Activated T-helper 1 cell treated with Interleukin-2 at 50 U/mL for 16 hours (primary cell): ENCODE measurements around the gene SOBP.
A peak's percentile ranks its signal among the peaks of the same experiment; 100 is the strongest.

Experiments used
- DNase-seq: peaks from one replicate; pipeline ENCODE4 v3.0.0-alpha.2; 2020; ENCODE audit warnings: low read depth

Gene SOBP

GRCh38 chr6:107692351-107692750, 202.4 kb downstream of the SOBP start:
- no peak for DNase-seq

- DNase-seq = no peak
Observed at GRCh38 chr6:107695061-107695720, 205.3 kb downstream of the SOBP start.

GRCh38 chr6:107697682-107698081, 207.8 kb downstream of the SOBP start:
- DNase-seq = no peak

- DNase-seq = no peak
Observed at GRCh38 chr6:107698146-107698545, 208.2 kb downstream of the SOBP start.

- DNase-seq = no peak
Observed at GRCh38 chr6:107699254-107699653, 209.3 kb downstream of the SOBP start.

GRCh38 chr6:107699697-107700325, 209.9 kb downstream of the SOBP start:
- DNase-seq = no peak

GRCh38 chr6:107703606-107704005, 213.7 kb downstream of the SOBP start:
- no peak for DNase-seq

- DNase-seq = no peak
Observed at GRCh38 chr6:107704347-107705013, 214.6 kb downstream of the SOBP start.

- DNase-seq = no peak
Observed at GRCh38 chr6:107706516-107707115, 216.7 kb downstream of the SOBP start.

- no peak for DNase-seq
Observed at GRCh38 chr6:107707346-107708275, 217.7 kb downstream of the SOBP start.

- no peak for DNase-seq
Observed at GRCh38 chr6:107708435-107708834, 218.5 kb downstream of the SOBP start.

- DNase-seq = peak; percentile 22
Observed at GRCh38 chr6:107709341-107709740, 219.4 kb downstream of the SOBP start.
